8988T (cell line): Measurements from ENCODE around the gene AIMP1.

Source experiments
- DNase-seq: peaks from one replicate; pipeline ENCODE4 v3.0.0; 2011

The AIMP1 gene

GRCh38 chr4:106315968-106316772 is at the start of gene AIMP1, which contains the start of gene TBCK:
Gene AIMP1, plus strand, starts transcription at chr4:106316550. Its CDS starts 8,460 bp downstream, at chr4:106325010.
Gene TBCK, minus strand, starts transcription at chr4:106316209. Its CDS starts 7,249 bp downstream, at chr4:106308960.
- DNase-seq, result no peak

- DNase-seq, result no peak
Measured at GRCh38 chr4:106268786-106269185, 47.6 kb upstream of the AIMP1 start.

GRCh38 chr4:106269711-106270110 is 46.6 kb upstream of the AIMP1 start:
- DNase-seq, result no peak

- DNase-seq, result no peak
Measured at GRCh38 chr4:106270736-106271135, 45.6 kb upstream of the AIMP1 start.

- no peak for DNase-seq
Measured at GRCh38 chr4:106273831-106274230, 42.5 kb upstream of the AIMP1 start.

DNA sequence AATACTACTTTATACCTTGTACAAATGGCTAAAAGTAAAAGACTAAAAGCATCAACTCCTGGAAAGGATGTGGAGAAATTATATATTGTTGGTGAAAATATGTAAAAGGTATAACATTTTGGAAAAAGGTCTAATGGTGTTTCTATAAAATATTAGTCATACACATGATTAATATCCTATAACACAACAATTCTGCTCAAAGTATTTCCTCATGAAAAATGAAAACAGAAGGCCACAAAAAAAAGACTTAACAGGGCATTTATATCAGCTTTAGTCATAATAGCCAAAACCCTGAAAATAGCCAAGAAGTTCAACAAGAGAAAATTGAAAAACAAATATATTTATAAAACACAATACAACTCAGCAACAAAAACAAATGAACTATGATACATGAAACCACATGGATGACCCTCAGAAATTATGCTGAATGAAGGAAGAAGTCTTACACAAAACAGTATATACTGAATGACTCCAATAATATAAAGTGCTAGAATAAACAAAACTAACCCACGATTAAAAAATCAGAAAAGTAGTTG is 39.1 kb upstream of the AIMP1 start:
- no peak for DNase-seq

GRCh38 chr4:106284227-106284626 is 32.1 kb upstream of the AIMP1 start:
- no peak for DNase-seq

- DNase-seq, result no peak
Measured at GRCh38 chr4:106286611-106287010, 29.7 kb upstream of the AIMP1 start.

GRCh38 chr4:106287353-106287969 is 28.9 kb upstream of the AIMP1 start:
- no peak for DNase-seq

GRCh38 chr4:106289737-106290136 is 26.6 kb upstream of the AIMP1 start:
- no peak for DNase-seq

GRCh38 chr4:106291678-106292077 is 24.7 kb upstream of the AIMP1 start:
- no peak for DNase-seq

- DNase-seq, result no peak
Measured at GRCh38 chr4:106294062-106294461, 22.3 kb upstream of the AIMP1 start.

DNA sequence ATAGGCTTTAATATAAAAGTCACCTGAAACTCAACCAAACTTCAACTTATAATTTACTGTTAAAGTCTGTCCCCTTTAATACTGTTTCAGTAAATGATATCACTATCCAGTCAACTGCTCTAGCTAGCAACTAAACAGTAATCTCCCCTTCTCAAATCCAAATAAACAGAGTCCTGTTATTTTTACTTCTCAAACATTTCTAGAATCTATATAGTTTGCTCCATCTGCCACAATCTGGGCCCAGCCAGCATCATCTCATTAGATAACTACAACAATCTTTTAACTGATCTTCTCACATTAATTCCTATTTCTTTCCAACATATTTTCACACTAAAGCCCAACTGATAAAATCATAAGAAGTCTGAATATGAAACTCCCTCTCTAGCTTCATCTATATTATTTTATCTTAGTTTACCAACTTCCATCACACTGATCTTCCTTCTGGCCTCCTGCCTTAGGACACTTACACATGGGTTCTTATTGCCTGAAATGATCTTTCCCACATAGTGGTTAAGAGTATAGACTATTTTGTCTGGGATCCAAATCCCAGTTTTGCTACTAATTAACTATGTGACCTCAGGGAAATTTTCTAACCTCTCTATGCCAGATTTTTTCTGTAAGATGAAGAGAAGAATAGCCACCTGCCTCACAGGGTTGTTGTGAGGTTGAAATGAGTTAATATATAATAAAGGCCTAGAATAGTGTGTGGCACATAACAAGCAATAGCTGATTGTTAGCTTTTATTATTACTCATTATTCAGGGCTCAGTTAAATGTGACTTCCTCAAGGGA is 18.9 kb upstream of the AIMP1 start:
- no peak for DNase-seq

DNA sequence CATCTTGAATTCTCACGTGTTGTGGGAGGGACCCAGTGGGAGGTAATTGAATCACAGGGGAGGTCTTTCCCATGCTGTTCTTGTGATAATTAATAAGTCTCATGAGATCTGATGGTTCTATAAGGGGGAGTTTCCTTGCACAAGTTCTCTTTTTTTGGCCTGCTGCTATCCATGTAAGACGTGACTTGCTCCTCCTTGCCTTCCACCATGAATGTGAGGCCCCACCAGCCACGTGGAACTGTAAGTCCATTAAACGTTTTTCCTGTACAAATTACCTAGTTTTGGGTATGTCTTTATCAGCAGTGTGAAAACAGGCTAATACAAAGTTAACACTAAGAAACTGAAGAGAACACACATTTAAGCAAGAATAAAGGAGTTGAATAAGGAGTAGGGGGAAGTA is 16.4 kb upstream of the AIMP1 start:
- no peak for DNase-seq

DNA sequence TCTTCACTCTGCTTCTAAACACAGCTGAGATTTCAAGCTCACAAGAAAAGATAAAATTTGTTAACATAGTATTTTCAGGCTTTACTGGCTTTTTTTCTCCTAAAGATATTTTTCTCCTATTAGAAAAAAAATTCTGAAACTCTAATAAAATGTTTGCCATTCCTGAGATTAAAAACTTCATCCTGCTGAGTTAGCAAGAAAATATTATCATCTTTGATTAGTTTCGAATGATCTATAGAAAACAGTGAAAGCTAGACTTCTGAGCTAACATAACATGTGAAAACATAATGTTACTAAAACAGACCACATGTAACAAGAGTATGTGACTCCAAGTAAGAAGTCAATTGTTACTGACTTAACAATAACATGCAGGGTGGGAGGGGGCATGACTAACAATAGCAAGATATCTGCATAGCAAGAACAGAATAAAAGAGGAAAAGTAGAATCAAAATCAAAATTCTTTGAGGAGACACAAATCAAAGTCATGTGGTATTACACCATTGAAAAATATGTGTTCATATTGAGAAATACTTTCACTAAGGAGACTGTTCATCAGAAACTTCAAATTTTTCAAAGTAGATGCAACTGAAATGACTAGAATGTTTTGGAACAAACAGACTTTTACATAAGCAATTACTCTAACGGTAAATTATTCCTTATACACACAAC is 14.8 kb upstream of the AIMP1 start:
- DNase-seq, result no peak

GRCh38 chr4:106302062-106302438 is 14.3 kb upstream of the AIMP1 start:
- no peak for DNase-seq

DNA sequence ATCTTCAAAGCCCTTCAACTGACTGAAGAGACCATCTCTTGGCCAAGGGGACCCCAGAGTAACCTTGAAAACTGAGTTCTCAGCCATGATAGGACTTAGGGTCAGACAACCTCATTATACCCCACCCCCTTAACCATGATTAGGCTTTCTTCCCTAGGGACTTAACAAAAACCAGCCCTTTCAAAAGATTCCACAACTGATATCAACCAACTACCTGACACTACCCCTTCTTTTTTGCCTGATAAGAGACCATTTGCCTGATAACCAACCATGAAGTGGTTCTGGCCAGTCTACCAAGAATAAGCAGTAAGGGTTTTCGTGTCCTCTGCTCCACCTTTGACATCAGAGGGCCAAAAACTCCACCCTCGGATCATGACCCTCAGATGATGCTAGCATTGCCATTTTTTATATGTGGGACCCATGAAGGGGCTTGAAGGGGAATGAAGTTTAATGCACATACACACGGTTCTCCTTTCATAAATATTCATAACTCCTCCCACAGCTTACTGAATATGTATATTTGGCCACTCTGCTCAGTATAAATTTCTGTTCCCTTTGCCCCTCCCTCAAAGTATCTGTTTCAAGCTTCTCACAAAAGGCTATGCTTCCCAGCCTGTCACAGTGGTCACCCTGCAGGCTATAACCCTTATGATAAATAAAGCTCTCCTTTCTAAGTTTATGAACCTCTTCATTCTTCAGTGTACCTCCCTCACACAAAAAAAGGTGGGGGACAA is 12.6 kb upstream of the AIMP1 start:
- no peak for DNase-seq

- no peak for DNase-seq
Measured at GRCh38 chr4:106304632-106305031, 11.7 kb upstream of the AIMP1 start.

DNA sequence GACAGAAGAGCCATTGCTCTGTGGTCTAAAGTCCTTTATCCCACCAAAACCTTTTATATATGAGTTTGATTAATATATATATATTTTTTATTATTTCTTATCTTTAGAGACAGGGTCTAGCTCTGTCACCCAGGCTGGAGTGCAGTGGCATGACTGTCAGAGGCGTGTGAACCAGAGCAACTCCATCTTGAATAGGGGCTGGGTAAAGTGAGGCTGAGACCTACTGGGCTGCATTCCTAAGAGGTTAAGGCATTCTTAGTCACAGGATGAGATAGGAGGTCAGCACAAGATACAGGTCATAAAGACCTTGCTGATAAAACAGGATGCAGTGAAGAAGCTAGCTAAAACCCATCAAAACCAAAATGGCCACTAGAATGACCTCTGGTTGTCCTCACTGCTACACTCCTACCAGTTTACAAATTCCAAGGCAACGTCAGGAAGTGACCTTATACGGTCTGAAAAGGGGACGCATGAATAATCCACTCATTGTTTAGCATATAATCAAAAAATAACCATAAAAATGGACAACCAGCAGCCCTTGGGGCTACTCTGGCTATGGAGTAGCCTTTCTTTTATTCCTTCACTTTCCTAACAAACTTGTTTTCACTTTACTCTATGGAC is 10.8 kb upstream of the AIMP1 start:
- DNase-seq, result no peak

DNA sequence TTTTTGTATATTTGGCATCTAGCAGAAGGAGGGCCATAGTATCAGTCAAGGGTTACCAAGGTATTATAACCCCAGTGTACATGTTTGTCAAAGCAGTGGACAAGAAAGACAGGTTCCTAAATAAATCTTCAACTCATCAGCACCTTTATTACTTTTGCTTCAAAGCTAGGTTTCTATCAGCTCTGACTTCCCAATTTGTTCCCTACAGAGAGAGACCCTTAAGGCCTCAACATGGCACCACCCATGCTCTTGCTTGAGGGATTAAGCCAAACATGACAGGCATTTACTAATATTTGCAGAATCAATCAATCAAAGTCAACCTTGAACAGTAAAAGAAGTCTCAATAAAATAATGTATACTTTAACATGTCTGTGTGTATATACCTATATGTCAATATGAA is 9.8 kb upstream of the AIMP1 start:
- no peak for DNase-seq

DNA sequence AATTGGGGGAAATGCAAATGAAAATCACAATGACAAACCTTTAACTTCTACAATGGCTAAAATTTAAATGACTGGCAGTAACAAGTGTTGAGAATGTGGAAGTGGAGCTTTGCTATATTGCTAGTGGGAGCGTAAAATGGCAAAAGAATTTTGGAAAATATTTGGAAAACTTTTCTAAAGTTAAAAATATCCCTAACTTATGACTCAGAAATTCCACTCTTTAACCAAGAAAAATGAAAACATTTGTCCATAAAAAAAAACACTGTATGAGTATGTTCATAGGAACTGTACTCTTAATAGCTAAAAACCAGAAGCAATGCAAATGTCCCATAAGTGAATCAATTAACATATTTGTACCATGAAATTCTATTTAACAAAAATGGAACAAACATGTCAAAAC is 4.0 kb upstream of the AIMP1 start:
- no peak for DNase-seq
